Measurements from ENCODE around the gene TMEM184A. TPM values are rescaled to one million over a fixed set of nuclear protein-coding genes. Genes with fewer than 3 reads are reported as not detected.

TMEM184A gene
- total and polyA plus RNA-seq, 2 of the 13 experiments (the other 11 are each of a cell fraction or from before 2014, with no cell fraction given): 9.5 to 20.4 TPM

- CTCF ChIA-PET (ENCODE audit: low intra/inter-chr PET ratio, low total read pairs): no interaction called here
- H3K4me1 ChIP-seq (ENCODE audit: insufficient read depth, low read length): peaks cover 71% of the 10 kb centered on the region
- BruUV-seq (replicated peaks): no TSS peak
- H3K36me3 ChIP-seq (replicated peaks in 1 of 2; ENCODE audit: control insufficient read depth in 1 of 2, insufficient read depth in 2 of 2, low read length in 2 of 2): no peaks in the 10 kb centered on the region
- 66% methylated on average over 3 of the region's 16 CpGs for whole genome bisulfite sequencing (ENCODE audit: low lambda C conversion rate)
- no peak overlapping the region for H3K4me2 ChIP-seq (ENCODE audit: low read depth, low read length)
- no peaks in the 10 kb centered on the region for H3K9me3 ChIP-seq (ENCODE audit: low read length)
- no peak overlapping the region for H3K9ac ChIP-seq (ENCODE audit: insufficient read depth, low read depth, low read length)
- in situ Hi-C loops (cut with HindIII; ENCODE audit: extremely low pct_ligation_motif_present, low pct_unique_long_range_greater_than_20kb) (no loop called here), intact Hi-C loops (cut with micrococcal nuclease; ENCODE audit: unreplicated experiment) (no loop called here)
- no peaks in the 10 kb centered on the region for H3K79me2 ChIP-seq (ENCODE audit: insufficient read depth, low read length)
- no peak overlapping the region for H3K4me3 ChIP-seq (replicated peaks in 1 of 3; ENCODE audit: insufficient read depth in 1 of 3, low read depth in 2 of 3, low read length in 3 of 3)
- FAIRE-seq: no peak
- H4K20me1 ChIP-seq (ENCODE audit: insufficient read depth, low read length): no peaks in the 10 kb centered on the region
- no peak for DNase-seq (ENCODE audit: low spot score)
- POLR2A ChIA-PET: interaction anchor here (1.1 kb wide), 1 partner anchor 45 kb away, joined by 5 read pairs; no protein-coding TSS in a partner anchor
- peaks cover 0 to 2% of the 10 kb centered on the region in 2 experiments; a peak in 1 of 5 replicates for H3K27me3 ChIP-seq (ENCODE audit: control insufficient read depth in 1 of 2, insufficient read depth in 2 of 2, low read length in 2 of 2)
- H3K27ac ChIP-seq (ENCODE audit: extremely low read length, insufficient read depth, low read length): no peak overlapping the region
- ATAC-seq: no peak
- H2AFZ ChIP-seq (ENCODE audit: low read length): no peak overlapping the region
- TF ChIP-seq STAT5B (CRISPR knock-in tag; IDR thresholded peaks at IDR 0.05) (no peak), MXD3 (CRISPR knock-in tag; IDR thresholded peaks at IDR 0.05) (no peak), SIX4 (CRISPR knock-in tag; IDR thresholded peaks at IDR 0.05) (no peak), CBFB (CRISPR knock-in tag; IDR thresholded peaks at IDR 0.05) (no peak), ZNF282 (IDR thresholded peaks at IDR 0.05; ENCODE audit: partially characterized antibody) (no peak), ZNF557 (CRISPR knock-in tag; IDR thresholded peaks at IDR 0.05) (no peak)
- TF ChIP-seq, protein P1, sequence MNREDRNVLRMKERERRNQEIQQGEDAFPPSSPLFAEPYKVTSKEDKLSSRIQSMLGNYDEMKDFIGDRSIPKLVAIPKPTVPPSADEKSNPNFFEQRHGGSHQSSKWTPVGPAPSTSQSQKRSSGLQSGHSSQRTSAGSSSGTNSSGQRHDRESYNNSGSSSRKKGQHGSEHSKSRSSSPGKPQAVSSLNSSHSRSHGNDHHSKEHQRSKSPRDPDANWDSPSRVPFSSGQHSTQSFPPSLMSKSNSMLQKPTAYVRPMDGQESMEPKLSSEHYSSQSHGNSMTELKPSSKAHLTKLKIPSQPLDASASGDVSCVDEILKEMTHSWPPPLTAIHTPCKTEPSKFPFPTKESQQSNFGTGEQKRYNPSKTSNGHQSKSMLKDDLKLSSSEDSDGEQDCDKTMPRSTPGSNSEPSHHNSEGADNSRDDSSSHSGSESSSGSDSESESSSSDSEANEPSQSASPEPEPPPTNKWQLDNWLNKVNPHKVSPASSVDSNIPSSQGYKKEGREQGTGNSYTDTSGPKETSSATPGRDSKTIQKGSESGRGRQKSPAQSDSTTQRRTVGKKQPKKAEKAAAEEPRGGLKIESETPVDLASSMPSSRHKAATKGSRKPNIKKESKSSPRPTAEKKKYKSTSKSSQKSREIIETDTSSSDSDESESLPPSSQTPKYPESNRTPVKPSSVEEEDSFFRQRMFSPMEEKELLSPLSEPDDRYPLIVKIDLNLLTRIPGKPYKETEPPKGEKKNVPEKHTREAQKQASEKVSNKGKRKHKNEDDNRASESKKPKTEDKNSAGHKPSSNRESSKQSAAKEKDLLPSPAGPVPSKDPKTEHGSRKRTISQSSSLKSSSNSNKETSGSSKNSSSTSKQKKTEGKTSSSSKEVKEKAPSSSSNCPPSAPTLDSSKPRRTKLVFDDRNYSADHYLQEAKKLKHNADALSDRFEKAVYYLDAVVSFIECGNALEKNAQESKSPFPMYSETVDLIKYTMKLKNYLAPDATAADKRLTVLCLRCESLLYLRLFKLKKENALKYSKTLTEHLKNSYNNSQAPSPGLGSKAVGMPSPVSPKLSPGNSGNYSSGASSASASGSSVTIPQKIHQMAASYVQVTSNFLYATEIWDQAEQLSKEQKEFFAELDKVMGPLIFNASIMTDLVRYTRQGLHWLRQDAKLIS (CRISPR knock-in tag; IDR thresholded peaks at IDR 0.05): no peak
- TF ChIP-seq, protein P2, sequence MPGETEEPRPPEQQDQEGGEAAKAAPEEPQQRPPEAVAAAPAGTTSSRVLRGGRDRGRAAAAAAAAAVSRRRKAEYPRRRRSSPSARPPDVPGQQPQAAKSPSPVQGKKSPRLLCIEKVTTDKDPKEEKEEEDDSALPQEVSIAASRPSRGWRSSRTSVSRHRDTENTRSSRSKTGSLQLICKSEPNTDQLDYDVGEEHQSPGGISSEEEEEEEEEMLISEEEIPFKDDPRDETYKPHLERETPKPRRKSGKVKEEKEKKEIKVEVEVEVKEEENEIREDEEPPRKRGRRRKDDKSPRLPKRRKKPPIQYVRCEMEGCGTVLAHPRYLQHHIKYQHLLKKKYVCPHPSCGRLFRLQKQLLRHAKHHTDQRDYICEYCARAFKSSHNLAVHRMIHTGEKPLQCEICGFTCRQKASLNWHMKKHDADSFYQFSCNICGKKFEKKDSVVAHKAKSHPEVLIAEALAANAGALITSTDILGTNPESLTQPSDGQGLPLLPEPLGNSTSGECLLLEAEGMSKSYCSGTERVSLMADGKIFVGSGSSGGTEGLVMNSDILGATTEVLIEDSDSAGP (CRISPR knock-in tag; IDR thresholded peaks at IDR 0.05; ENCODE audit: borderline replicate concordance): no peak
Observed at GRCh38 chr7:1510780-1511154, 45.2 kb downstream of the TMEM184A start.

Measured in HepG2 (cell line).